ENCODE results near the gene RAMP1. TPM values are rescaled to one million over a fixed set of nuclear protein-coding genes. Genes with fewer than 3 reads are reported as not detected.

The RAMP1 gene
- total RNA-seq, 4 donors from 2014 or later, result 28.7 to 168 (median 71.8) TPM

GRCh38 chr2:237876532-237876931, 17.1 kb downstream of the RAMP1 start:
- peaks cover 30 to 32% of the 10 kb centered on the region in 2 donors for H3K4me1 ChIP-seq
- intact Hi-C loops (cut with DNase I; ENCODE audit: low total_unique reads) (no loop called here), in situ Hi-C loops (cut with MboI; ENCODE audit: low sequenced_read_pairs in 4 of 4) (no loop called here)
- no peaks in the 10 kb centered on the region for H3K9me3 ChIP-seq
- TF ChIP-seq CTCF (IDR thresholded peaks at IDR 0.05 in 4 of 5, conservative IDR thresholded peaks at IDR 0.05 in 1 of 5) (no peak), POLR2A (IDR thresholded peaks at IDR 0.05) (no peak)
- no peaks in the 10 kb centered on the region for H3K36me3 ChIP-seq
- H3K27ac ChIP-seq, result peak overlapping the region in 2 of 4 donors; percentile 16 to 71
- H3K4me3 ChIP-seq, result no peak overlapping the region
- no peaks in the 10 kb centered on the region for H3K27me3 ChIP-seq
- DNase-seq (no peak), ATAC-seq (no peak)

GRCh38 chr2:237876951-237877491, 17.6 kb downstream of the RAMP1 start:
- TF ChIP-seq CTCF (IDR thresholded peaks at IDR 0.05 in 4 of 5, conservative IDR thresholded peaks at IDR 0.05 in 1 of 5) (no peak), POLR2A (IDR thresholded peaks at IDR 0.05) (no peak)
- in situ Hi-C loops (cut with MboI; ENCODE audit: low sequenced_read_pairs in 4 of 4) (no loop called here), intact Hi-C loops (cut with DNase I; ENCODE audit: low total_unique reads) (no loop called here)
- peak overlapping the region in 2 of 4 donors; percentile 16 to 71 for H3K27ac ChIP-seq
- no peaks in the 10 kb centered on the region for H3K9me3 ChIP-seq
- ATAC-seq, result no peak
- no peak for DNase-seq
- H3K27me3 ChIP-seq, result no peaks in the 10 kb centered on the region
- peaks cover 30 to 32% of the 10 kb centered on the region in 2 donors for H3K4me1 ChIP-seq
- no peak overlapping the region for H3K4me3 ChIP-seq
- H3K36me3 ChIP-seq, result no peaks in the 10 kb centered on the region

GRCh38 chr2:237877576-237878307, 18.3 kb downstream of the RAMP1 start:
- Histone ChIP-seq H3K27me3 (no peaks in the 10 kb centered on the region), H3K27ac (peak overlapping the region in 3 of 4 donors; percentile 30 to 71 (median 37)), H3K9me3 (no peaks in the 10 kb centered on the region), H3K4me1 (peaks cover 32 to 34% of the 10 kb centered on the region in 2 donors), H3K4me3 (no peak overlapping the region), H3K36me3 (no peaks in the 10 kb centered on the region)
- intact Hi-C loops (cut with DNase I; ENCODE audit: low total_unique reads), result no loop called here
- ATAC-seq, result no peak
- in situ Hi-C loops (cut with MboI; ENCODE audit: low sequenced_read_pairs in 4 of 4), result no loop called here
- TF ChIP-seq POLR2A (IDR thresholded peaks at IDR 0.05) (no peak), CTCF (IDR thresholded peaks at IDR 0.05 in 4 of 5, conservative IDR thresholded peaks at IDR 0.05 in 1 of 5) (no peak)
- DNase-seq, result no peak

GRCh38 chr2:237878321-237879057, 19.1 kb downstream of the RAMP1 start:
- TF ChIP-seq CTCF (IDR thresholded peaks at IDR 0.05 in 4 of 5, conservative IDR thresholded peaks at IDR 0.05 in 1 of 5), result no peak
- TF ChIP-seq POLR2A (IDR thresholded peaks at IDR 0.05), result no peak
- Histone ChIP-seq H3K27ac (peak overlapping the region; percentile 30 to 71 (median 50)), H3K9me3 (no peaks in the 10 kb centered on the region), H3K27me3 (no peaks in the 10 kb centered on the region), H3K4me3 (no peak overlapping the region), H3K4me1 (peaks cover 24 to 31% of the 10 kb centered on the region in 2 donors), H3K36me3 (no peaks in the 10 kb centered on the region)
- in situ Hi-C loops (cut with MboI; ENCODE audit: low sequenced_read_pairs in 4 of 4), result no loop called here
- DNase-seq, result no peak
- intact Hi-C loops (cut with DNase I; ENCODE audit: low total_unique reads), result no loop called here
- no peak for ATAC-seq
